GM12865 (cell line): ENCODE measurements around the gene SNRPN.

ENCODE experiments used
- DNase-seq: peaks from one replicate; pipeline ENCODE4 v3.0.0; 2010; ENCODE audit warnings: low read depth
- H3K4me3 ChIP-seq: 2 replicates; pipeline ENCODE4 v1.5.1; 2011; ENCODE audit warnings: mild to moderate bottlenecking, low read depth, low read length, control low read depth
- CTCF ChIP-seq: IDR thresholded peaks from 2 replicates; pipeline ENCODE4 v1.5.1; 2011; ENCODE audit warnings: low read length, control low read depth, low read depth, inconsistent platforms; ENCODE audit not compliant: insufficient read depth; ENCODE audit errors: missing control alignments

The SNRPN gene

GRCh38 chr15:24956111-24956838 is 1.5 kb downstream of the SNRPN start:
- peak; percentile 85 for DNase-seq
- H3K4me3 ChIP-seq, result peak overlapping the region; percentile 76
- TF ChIP-seq CTCF, result no peak

GRCh38 chr15:24957691-24958090 is 2.9 kb downstream of the SNRPN start:
- no peak overlapping the region for H3K4me3 ChIP-seq
- no peak for TF ChIP-seq CTCF
- no peak for DNase-seq

- DNase-seq, result no peak
These were observed 7.2 kb downstream of the SNRPN start for GRCh38 chr15:24961967-24962366.

GRCh38 chr15:24962880-24963279 is 8.1 kb downstream of the SNRPN start:
- DNase-seq, result no peak
- H3K4me3 ChIP-seq, result no peak overlapping the region
- no peak for TF ChIP-seq CTCF

More at GRCh38 chr15:24961967-24962366, 7.2 kb downstream of the SNRPN start:
- TF ChIP-seq CTCF, result no peak
- H3K4me3 ChIP-seq, result no peak overlapping the region

- DNase-seq, result no peak
- H3K4me3 ChIP-seq, result no peak overlapping the region
- no peak for TF ChIP-seq CTCF
These were observed 11.7 kb downstream of the SNRPN start for GRCh38 chr15:24966364-24967103.

GRCh38 chr15:24971052-24971451 is 16.3 kb downstream of the SNRPN start:
- DNase-seq, result no peak
- no peak overlapping the region for H3K4me3 ChIP-seq
- no peak for TF ChIP-seq CTCF
